GM12875 (cell line): ENCODE results near the gene SHMT2.

ENCODE experiments used
- H3K4me3 ChIP-seq: one replicate; pipeline ENCODE4 v1.5.1; 2011; ENCODE audit warnings: low read depth, low read length, control low read depth
- TF ChIP-seq, protein P1 (sequence below): IDR thresholded peaks from 2 replicates; pipeline ENCODE4 v1.5.1; 2011; ENCODE audit warnings: low read depth, mild to moderate bottlenecking, control low read depth, inconsistent platforms, low read length, moderate library complexity, borderline replicate concordance; ENCODE audit not compliant: insufficient read depth

SHMT2 gene

DNA sequence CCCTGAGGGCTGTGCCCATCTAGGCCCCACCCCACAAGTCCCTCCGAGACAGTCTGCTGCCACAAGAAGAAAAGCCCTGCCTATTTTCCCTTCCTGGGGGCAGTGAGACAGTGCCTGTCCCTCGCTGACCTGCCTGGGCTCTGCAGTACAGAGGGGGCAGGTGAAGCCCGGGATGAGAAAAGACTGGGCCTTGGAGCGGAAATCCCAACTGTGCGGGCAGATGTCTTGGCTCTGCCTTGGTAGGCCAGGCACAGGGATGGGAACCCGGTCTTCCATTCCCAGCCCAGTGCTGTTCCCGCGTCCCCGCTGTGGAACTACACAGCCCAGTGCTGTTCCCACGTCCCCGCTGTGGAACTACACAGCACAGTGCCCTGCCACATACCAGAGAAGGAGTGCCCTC is 25.7 kb upstream of the SHMT2 start:
- H3K4me3 ChIP-seq, result no peak overlapping the region
- TF ChIP-seq, protein P1, sequence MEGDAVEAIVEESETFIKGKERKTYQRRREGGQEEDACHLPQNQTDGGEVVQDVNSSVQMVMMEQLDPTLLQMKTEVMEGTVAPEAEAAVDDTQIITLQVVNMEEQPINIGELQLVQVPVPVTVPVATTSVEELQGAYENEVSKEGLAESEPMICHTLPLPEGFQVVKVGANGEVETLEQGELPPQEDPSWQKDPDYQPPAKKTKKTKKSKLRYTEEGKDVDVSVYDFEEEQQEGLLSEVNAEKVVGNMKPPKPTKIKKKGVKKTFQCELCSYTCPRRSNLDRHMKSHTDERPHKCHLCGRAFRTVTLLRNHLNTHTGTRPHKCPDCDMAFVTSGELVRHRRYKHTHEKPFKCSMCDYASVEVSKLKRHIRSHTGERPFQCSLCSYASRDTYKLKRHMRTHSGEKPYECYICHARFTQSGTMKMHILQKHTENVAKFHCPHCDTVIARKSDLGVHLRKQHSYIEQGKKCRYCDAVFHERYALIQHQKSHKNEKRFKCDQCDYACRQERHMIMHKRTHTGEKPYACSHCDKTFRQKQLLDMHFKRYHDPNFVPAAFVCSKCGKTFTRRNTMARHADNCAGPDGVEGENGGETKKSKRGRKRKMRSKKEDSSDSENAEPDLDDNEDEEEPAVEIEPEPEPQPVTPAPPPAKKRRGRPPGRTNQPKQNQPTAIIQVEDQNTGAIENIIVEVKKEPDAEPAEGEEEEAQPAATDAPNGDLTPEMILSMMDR, result no peak

DNA sequence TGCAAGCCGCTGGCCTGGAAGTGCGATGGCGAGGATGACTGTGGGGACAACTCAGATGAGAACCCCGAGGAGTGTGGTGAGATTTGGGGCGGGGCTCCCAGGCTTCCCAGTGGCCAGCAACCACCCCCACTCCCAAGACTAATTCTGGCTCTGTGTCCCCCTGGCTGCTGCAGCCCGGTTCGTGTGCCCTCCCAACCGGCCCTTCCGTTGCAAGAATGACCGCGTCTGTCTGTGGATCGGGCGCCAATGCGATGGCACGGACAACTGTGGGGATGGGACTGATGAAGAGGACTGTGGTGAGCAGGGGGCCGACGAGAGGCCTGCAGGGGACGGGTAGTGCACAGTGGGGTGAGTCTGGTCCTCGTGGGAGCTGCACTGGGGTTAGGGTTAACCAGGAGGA is 25.1 kb upstream of the SHMT2 start:
- TF ChIP-seq, protein P1, result no peak
- no peak overlapping the region for H3K4me3 ChIP-seq

DNA sequence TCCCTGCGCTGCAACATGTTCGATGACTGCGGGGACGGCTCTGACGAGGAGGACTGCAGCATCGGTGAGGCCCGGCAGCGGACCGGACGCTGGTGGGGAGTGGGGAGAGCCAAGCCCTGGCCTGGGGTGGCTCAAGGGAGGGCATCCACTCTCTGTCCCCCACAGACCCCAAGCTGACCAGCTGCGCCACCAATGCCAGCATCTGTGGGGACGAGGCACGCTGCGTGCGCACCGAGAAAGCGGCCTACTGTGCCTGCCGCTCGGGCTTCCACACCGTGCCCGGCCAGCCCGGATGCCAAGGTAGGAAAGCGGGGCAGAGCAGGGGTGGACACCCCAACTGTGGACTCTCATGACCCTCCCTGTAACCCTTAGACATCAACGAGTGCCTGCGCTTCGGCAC is 24.3 kb upstream of the SHMT2 start:
- TF ChIP-seq, protein P1, result no peak
- no peak overlapping the region for H3K4me3 ChIP-seq

DNA sequence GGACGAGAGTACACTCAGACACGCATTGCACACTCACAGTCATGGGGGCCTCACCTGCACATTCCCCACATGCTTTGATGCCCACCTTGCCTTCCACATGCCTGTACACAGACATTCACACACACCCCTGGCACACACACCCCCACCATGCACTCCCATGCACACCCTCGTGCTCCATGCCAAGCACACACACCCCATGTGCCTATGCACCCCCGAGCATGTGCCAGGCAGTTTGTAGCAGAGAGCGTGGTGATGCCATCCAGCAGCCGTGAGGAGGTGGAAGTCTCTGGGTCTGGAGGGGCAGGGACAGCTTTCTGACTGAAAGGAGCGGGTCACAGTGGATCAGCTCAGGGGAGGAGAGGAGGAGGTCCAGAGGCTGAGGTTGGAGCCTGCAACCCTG is 23.6 kb upstream of the SHMT2 start:
- H3K4me3 ChIP-seq, result no peak overlapping the region
- TF ChIP-seq, protein P1, result no peak

DNA sequence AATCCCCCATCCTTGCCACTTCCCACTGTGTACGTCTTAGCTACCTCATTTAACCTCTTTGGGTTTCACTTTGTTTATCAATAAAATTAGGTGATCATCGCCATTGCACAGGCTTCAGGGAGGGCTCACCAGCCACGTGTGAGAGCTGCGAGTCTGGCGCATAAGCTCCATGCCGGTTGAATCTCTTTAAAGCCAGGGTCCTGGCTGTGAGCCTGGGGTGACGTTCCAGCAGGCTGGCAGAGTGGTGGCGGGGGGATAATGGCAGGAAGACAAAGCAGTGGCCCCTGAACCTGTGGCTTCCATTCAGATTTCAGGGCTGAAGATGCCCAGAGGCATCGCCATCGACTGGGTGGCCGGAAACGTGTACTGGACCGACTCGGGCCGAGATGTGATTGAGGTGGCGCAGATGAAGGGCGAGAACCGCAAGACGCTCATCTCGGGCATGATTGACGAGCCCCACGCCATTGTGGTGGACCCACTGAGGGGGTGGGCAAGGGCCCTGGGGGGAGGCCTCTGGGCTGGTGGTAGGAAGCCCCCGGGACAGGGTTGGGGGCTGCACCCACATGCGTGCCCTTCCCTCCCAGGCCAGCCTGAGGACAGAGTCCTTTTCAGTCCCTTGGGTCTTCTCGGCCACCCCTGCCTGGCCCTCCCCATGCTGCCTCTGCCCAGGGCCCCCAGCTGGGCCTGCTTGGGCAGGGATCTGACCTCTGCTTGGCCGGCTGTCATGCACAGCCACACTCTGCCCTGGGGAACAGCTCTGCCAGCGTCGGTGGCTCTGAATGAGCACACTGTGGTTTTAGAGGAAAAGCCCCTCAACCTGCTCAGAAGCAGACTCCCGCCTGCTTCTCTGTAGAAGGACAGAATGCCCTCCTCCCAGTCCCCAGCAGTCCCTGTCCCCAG is 21.5 kb upstream of the SHMT2 start:
- no peak overlapping the region for H3K4me3 ChIP-seq
- TF ChIP-seq, protein P1, result no peak

DNA sequence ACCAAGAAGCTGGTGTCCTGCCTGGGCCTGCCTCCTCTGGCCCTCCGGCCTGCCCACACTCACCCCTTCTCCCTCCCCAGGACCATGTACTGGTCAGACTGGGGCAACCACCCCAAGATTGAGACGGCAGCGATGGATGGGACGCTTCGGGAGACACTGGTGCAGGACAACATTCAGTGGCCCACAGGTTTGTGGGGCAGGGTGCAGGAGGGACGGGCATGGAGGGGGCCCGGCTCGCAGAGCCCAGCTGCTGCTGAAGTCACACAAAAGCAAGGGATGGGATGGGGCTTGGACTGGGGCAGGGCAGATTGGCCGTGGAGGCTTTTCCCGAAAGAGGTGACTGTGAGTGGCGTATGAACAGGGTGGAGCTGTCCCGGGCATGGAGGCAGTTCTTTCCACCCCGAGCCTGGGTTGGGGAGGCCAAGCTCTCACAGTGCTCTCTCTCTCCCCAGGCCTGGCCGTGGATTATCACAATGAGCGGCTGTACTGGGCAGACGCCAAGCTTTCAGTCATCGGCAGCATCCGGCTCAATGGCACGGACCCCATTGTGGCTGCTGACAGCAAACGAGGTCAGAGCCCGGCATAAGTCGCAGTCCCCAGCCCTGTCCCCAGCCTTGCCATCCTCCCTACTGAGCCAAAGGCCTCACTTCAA is 20.8 kb upstream of the SHMT2 start:
- TF ChIP-seq, protein P1, result no peak
- no peak overlapping the region for H3K4me3 ChIP-seq

DNA sequence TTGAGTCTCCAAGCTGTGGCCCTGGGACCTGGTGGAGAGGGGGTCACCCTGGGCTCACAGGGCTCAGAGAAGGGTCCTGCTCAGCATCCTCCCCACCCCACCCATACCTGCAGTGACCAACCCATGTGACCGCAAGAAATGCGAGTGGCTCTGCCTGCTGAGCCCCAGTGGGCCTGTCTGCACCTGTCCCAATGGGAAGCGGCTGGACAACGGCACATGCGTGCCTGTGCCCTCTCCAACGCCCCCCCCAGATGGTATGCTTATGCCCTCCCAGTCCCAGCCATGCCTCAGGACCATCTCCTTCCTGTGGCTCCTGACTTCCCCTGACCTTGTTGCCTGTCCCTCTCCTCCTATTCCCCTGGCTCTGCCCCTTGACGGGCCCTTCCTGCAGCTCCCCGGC is 19.6 kb upstream of the SHMT2 start:
- TF ChIP-seq, protein P1, result no peak
- H3K4me3 ChIP-seq, result no peak overlapping the region
